Stomach smooth muscle (tissue), 2 donors: ENCODE data around the gene SEMA3E.

ENCODE experiments used
- H3K27ac ChIP-seq: one replicate; pipeline ENCODE4 v1.7.0; 2013; ENCODE audit warnings: mild to moderate bottlenecking, low read length, inconsistent platforms
- H3K27me3 ChIP-seq, 2 donors: one replicate each; pipeline ENCODE4 v1.7.0; 2013; ENCODE audit warnings: low read length in 2 of 2; ENCODE audit not compliant: insufficient read depth in 2 of 2, control insufficient read depth in 1 of 2
- H3K36me3 ChIP-seq, 2 donors: one replicate each; pipeline ENCODE4 v1.7.0; 2013; ENCODE audit warnings: low read length in 2 of 2; ENCODE audit not compliant: control insufficient read depth in 2 of 2, insufficient read depth in 2 of 2
- H3K4me1 ChIP-seq: one replicate; pipeline ENCODE4 v1.7.0; 2013; ENCODE audit warnings: low read length; ENCODE audit not compliant: control insufficient read depth, insufficient read depth
- H3K4me3 ChIP-seq, 2 donors: one replicate each; pipeline ENCODE4 v1.7.0; 2013; ENCODE audit warnings: low read length in 2 of 2
- H3K9ac ChIP-seq, 2 donors: one replicate each; pipeline ENCODE4 v1.7.0; 2013; ENCODE audit warnings: low read length in 2 of 2, mild to moderate bottlenecking in 1 of 2
- H3K9me3 ChIP-seq, 2 donors: one replicate each; pipeline ENCODE4 v1.7.0; 2013; ENCODE audit warnings: low read length in 2 of 2; ENCODE audit not compliant: control insufficient read depth in 2 of 2
- donor health status: healthy.
- donor health status: Pancreatic carcinoma.

The SEMA3E gene

GRCh38 chr7:83603649-83604048 lies 45.3 kb downstream of the SEMA3E start:
- no peak overlapping the region for H3K27ac ChIP-seq
- no peaks in the 10 kb centered on the region for H3K4me1 ChIP-seq
- no peak overlapping the region for H3K9ac ChIP-seq
- no peak overlapping the region for H3K4me3 ChIP-seq
- no peaks in the 10 kb centered on the region for H3K27me3 ChIP-seq
- no peaks in the 10 kb centered on the region for H3K36me3 ChIP-seq
- no peaks in the 10 kb centered on the region for H3K9me3 ChIP-seq

GRCh38 chr7:83599131-83599530 lies 49.8 kb downstream of the SEMA3E start:
- H3K9ac ChIP-seq, result no peak overlapping the region
- no peaks in the 10 kb centered on the region for H3K27me3 ChIP-seq
- no peaks in the 10 kb centered on the region for H3K4me1 ChIP-seq
- H3K4me3 ChIP-seq, result no peak overlapping the region
- H3K36me3 ChIP-seq, result no peaks in the 10 kb centered on the region
- H3K27ac ChIP-seq, result no peak overlapping the region
- H3K9me3 ChIP-seq, result no peaks in the 10 kb centered on the region

GRCh38 chr7:83593921-83594475 lies 54.9 kb downstream of the SEMA3E start:
- H3K36me3 ChIP-seq, result no peaks in the 10 kb centered on the region
- H3K27ac ChIP-seq, result no peak overlapping the region
- no peak overlapping the region for H3K4me3 ChIP-seq
- H3K9ac ChIP-seq, result no peak overlapping the region
- H3K27me3 ChIP-seq, result no peaks in the 10 kb centered on the region
- H3K9me3 ChIP-seq, result no peaks in the 10 kb centered on the region
- no peaks in the 10 kb centered on the region for H3K4me1 ChIP-seq

- Histone ChIP-seq H3K27me3 (no peaks in the 10 kb centered on the region), H3K4me3 (no peak overlapping the region), H3K9me3 (no peaks in the 10 kb centered on the region), H3K4me1 (no peaks in the 10 kb centered on the region), H3K36me3 (no peaks in the 10 kb centered on the region), H3K27ac (no peak overlapping the region), H3K9ac (no peak overlapping the region)
These were observed 60.2 kb downstream of the SEMA3E start for GRCh38 chr7:83588602-83589240.

GRCh38 chr7:83586281-83586680 lies 62.7 kb downstream of the SEMA3E start:
- H3K4me1 ChIP-seq, result no peaks in the 10 kb centered on the region
- H3K4me3 ChIP-seq, result peak overlapping the region in 1 of 2 donors; percentile 36
- no peaks in the 10 kb centered on the region for H3K9me3 ChIP-seq
- no peaks in the 10 kb centered on the region for H3K27me3 ChIP-seq
- H3K27ac ChIP-seq, result no peak overlapping the region
- H3K9ac ChIP-seq, result no peak overlapping the region
- no peaks in the 10 kb centered on the region for H3K36me3 ChIP-seq

- Histone ChIP-seq H3K4me1 (no peaks in the 10 kb centered on the region), H3K4me3 (no peak overlapping the region), H3K9me3 (no peaks in the 10 kb centered on the region), H3K36me3 (no peaks in the 10 kb centered on the region), H3K27me3 (no peaks in the 10 kb centered on the region), H3K27ac (no peak overlapping the region), H3K9ac (no peak overlapping the region)
These were observed 67.1 kb downstream of the SEMA3E start for GRCh38 chr7:83581667-83582435.

GRCh38 chr7:83579740-83580139 lies 69.2 kb downstream of the SEMA3E start:
- no peaks in the 10 kb centered on the region for H3K36me3 ChIP-seq
- H3K9ac ChIP-seq, result no peak overlapping the region
- no peak overlapping the region for H3K27ac ChIP-seq
- H3K4me3 ChIP-seq, result no peak overlapping the region
- H3K9me3 ChIP-seq, result no peaks in the 10 kb centered on the region
- no peaks in the 10 kb centered on the region for H3K4me1 ChIP-seq
- no peaks in the 10 kb centered on the region for H3K27me3 ChIP-seq

GRCh38 chr7:83575436-83575835 lies 73.5 kb downstream of the SEMA3E start:
- Histone ChIP-seq H3K4me3 (no peak overlapping the region), H3K27ac (no peak overlapping the region), H3K9ac (no peak overlapping the region)

GRCh38 chr7:83574616-83575015 lies 74.3 kb downstream of the SEMA3E start:
- Histone ChIP-seq H3K9ac (no peak overlapping the region), H3K27ac (no peak overlapping the region), H3K4me3 (no peak overlapping the region), H3K27me3 (no peaks in the 10 kb centered on the region), H3K36me3 (no peaks in the 10 kb centered on the region), H3K9me3 (no peaks in the 10 kb centered on the region), H3K4me1 (no peaks in the 10 kb centered on the region)

More at GRCh38 chr7:83575436-83575835, 73.5 kb downstream of the SEMA3E start:
- no peaks in the 10 kb centered on the region for H3K9me3 ChIP-seq
- no peaks in the 10 kb centered on the region for H3K27me3 ChIP-seq
- no peaks in the 10 kb centered on the region for H3K36me3 ChIP-seq
- no peaks in the 10 kb centered on the region for H3K4me1 ChIP-seq

- no peaks in the 10 kb centered on the region for H3K4me1 ChIP-seq
- no peaks in the 10 kb centered on the region for H3K9me3 ChIP-seq
- H3K9ac ChIP-seq, result no peak overlapping the region
- no peaks in the 10 kb centered on the region for H3K27me3 ChIP-seq
- no peaks in the 10 kb centered on the region for H3K36me3 ChIP-seq
- no peak overlapping the region for H3K4me3 ChIP-seq
- H3K27ac ChIP-seq, result no peak overlapping the region
These were observed 86.0 kb downstream of the SEMA3E start for GRCh38 chr7:83562960-83563359.

- no peak overlapping the region for H3K27ac ChIP-seq
- no peaks in the 10 kb centered on the region for H3K36me3 ChIP-seq
- H3K27me3 ChIP-seq, result no peaks in the 10 kb centered on the region
- no peaks in the 10 kb centered on the region for H3K4me1 ChIP-seq
- H3K9me3 ChIP-seq, result no peaks in the 10 kb centered on the region
- H3K4me3 ChIP-seq, result no peak overlapping the region
- no peak overlapping the region for H3K9ac ChIP-seq
These were observed 86.7 kb downstream of the SEMA3E start for GRCh38 chr7:83562289-83562688.
